Measurements from ENCODE around the gene MICAL1.
A peak's percentile ranks its signal among the peaks of the same experiment; 100 is the strongest.

Gene MICAL1

DNA sequence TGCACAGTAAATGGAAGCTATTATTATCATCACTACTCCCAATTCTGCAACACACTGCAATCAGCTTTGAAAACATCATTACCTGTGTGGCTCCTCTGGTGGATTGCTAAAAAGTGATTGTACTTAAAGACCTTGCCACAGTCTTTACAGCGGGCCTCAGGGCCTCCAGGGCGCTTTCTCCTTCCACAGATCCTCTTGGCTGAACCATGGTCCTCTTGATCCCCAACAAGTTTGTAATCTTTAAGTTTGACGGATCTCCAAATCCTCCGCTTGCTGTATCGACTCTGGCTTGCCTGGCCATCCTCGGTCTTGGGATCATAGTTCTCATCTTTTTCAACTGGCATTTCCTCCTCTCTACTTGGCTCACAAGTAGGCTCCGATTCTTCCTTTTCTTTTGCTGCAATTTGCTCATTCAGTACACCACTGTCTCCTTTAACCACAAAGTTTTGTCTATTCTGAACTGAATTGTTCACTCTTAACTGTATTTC is 25.5 kb upstream of the MICAL1 start:
- Histone ChIP-seq H3K36me3 (replicated peaks; ENCODE audit: insufficient read depth, low read length) (peaks cover 12% of the 10 kb centered on the region; the same call in 1 of the 2 replicates), H3K9me3 (replicated peaks; ENCODE audit: insufficient read depth, low read length) (no peaks in the 10 kb centered on the region), H3K79me2 (ENCODE audit: low read length) (peaks cover 67% of the 10 kb centered on the region), H3K9me2 (replicated peaks; ENCODE audit: insufficient read depth, low read length) (no peaks in the 10 kb centered on the region), H3F3A (ENCODE audit: insufficient read depth, low read length) (no peaks in the 10 kb centered on the region; the same call in 1 of the 2 replicates), H3K4me3 (ENCODE audit: low read length) (0 out of 2 replicates have a peak overlapping the region, but pooled peaks have one; percentile 13), H3K9ac (ENCODE audit: low read length) (no peak overlapping the region), H3K4me2 (ENCODE audit: low read depth, low read length) (peak overlapping the region; percentile 82), H2AFZ (ENCODE audit: low read length) (no peak overlapping the region), H3K27me3 (replicated peaks; ENCODE audit: insufficient read depth, low read length) (no peaks in the 10 kb centered on the region), H3K27ac (ENCODE audit: low read length) (no peak overlapping the region), H4K20me1 (ENCODE audit: insufficient read depth, low read length) (no peaks in the 10 kb centered on the region), H3K4me1 (ENCODE audit: low read length) (peaks cover 32% of the 10 kb centered on the region)
- no peak for TF ChIP-seq EZH2 (optimal IDR thresholded peaks at IDR 0.05; ENCODE audit: low read depth, low read length)
- TF ChIP-seq, protein P1, sequence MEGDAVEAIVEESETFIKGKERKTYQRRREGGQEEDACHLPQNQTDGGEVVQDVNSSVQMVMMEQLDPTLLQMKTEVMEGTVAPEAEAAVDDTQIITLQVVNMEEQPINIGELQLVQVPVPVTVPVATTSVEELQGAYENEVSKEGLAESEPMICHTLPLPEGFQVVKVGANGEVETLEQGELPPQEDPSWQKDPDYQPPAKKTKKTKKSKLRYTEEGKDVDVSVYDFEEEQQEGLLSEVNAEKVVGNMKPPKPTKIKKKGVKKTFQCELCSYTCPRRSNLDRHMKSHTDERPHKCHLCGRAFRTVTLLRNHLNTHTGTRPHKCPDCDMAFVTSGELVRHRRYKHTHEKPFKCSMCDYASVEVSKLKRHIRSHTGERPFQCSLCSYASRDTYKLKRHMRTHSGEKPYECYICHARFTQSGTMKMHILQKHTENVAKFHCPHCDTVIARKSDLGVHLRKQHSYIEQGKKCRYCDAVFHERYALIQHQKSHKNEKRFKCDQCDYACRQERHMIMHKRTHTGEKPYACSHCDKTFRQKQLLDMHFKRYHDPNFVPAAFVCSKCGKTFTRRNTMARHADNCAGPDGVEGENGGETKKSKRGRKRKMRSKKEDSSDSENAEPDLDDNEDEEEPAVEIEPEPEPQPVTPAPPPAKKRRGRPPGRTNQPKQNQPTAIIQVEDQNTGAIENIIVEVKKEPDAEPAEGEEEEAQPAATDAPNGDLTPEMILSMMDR (IDR thresholded peaks at IDR 0.05; ENCODE audit: low read length): no peak
- TF ChIP-seq EZH2phosphoT487 (IDR thresholded peaks at IDR 0.05; ENCODE audit: low read length): no peak
- DNase-seq: no peak

DNA sequence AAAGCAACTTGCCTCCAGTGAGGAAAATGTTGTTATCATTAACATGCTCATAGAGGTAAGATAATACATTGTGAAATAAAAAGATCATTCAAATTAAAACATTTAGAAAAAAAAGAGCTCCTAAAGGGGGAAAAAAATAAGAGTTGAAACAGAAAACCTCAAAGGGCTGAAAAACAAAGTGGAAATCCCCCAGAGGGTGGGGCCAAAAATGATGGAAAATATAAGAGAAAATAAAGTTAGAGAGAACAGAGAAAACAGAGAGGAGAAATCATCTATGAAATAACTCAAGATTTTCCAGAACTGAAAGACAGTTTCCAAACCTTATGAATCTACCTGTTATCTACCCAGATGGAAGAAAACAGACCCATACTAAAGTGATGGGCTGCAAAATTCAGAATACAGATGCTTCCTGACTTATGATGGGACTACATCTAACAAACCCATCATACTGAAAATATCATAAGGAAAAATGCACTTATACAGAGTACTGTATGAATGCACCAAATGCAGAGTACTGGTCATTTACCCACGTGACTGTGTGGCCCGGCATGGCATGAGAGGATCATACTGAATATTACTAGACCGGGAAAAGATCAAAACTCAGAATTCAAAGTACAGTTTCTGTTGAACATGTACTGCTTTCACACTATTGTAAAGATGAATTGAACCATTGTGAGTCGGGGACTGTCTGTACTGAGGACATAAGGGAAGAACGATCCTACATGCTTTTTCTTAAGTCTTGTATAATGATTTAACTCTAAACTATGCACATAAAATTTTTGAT is 23.5 kb upstream of the MICAL1 start:
- Histone ChIP-seq H2AFZ (ENCODE audit: low read length) (no peak overlapping the region), H3K4me3 (ENCODE audit: low read length) (peak overlapping the region; percentile 47), H3K9me2 (replicated peaks; ENCODE audit: insufficient read depth, low read length) (no peaks in the 10 kb centered on the region), H3K4me2 (ENCODE audit: low read depth, low read length) (peak overlapping the region; percentile 89), H4K20me1 (ENCODE audit: insufficient read depth, low read length) (no peaks in the 10 kb centered on the region), H3K9me3 (replicated peaks; ENCODE audit: insufficient read depth, low read length) (no peaks in the 10 kb centered on the region), H3K79me2 (ENCODE audit: low read length) (peaks cover 79% of the 10 kb centered on the region), H3K36me3 (replicated peaks; ENCODE audit: insufficient read depth, low read length) (peaks cover 12% of the 10 kb centered on the region; the same call in 1 of the 2 replicates), H3K27me3 (replicated peaks; ENCODE audit: insufficient read depth, low read length) (no peaks in the 10 kb centered on the region), H3K27ac (ENCODE audit: low read length) (peak overlapping the region; percentile 47; the same call in 1 of the 2 replicates), H3F3A (ENCODE audit: insufficient read depth, low read length) (no peaks in the 10 kb centered on the region; the same call in 1 of the 2 replicates), H3K9ac (ENCODE audit: low read length) (peak overlapping the region; percentile 27; the same call in 1 of the 2 replicates), H3K4me1 (ENCODE audit: low read length) (peaks cover 32% of the 10 kb centered on the region)
- TF ChIP-seq EZH2phosphoT487 (IDR thresholded peaks at IDR 0.05; ENCODE audit: low read length) (no peak), EZH2 (optimal IDR thresholded peaks at IDR 0.05; ENCODE audit: low read depth, low read length) (no peak)
- TF ChIP-seq, protein P1 (IDR thresholded peaks at IDR 0.05; ENCODE audit: low read length): no peak
- no peak for DNase-seq

DNA sequence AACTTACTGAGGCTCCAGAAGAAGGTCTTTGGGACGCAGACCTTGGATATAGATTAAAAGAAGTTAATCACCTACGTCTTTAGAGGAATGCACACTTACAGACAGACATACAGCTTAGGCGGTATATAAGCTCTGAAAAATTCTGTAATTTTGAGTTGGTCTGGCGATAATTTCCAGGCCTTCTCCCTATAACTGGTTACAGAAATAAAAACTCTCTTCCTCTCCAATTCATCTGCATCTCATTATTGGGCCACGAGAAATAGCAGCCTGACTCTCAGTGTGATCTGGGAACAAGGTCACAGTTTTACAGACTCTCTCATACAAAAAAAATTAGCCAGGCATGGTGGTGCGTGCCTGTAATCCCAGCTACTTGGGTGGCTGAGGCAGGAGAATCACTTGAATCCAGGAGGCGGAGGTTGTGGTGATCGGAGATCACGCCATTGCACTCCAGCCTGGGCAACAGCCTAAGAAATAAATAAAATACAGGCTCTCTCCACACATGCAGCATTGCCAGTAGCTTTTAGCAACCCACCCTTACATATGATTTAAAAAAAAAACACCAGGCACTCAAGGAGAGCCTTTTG is 22.7 kb upstream of the MICAL1 start:
- peaks cover 13% of the 10 kb centered on the region; the same call in 1 of the 2 replicates for H3K36me3 ChIP-seq (replicated peaks; ENCODE audit: insufficient read depth, low read length)
- peak overlapping the region; percentile 89 for H3K4me2 ChIP-seq (ENCODE audit: low read depth, low read length)
- H3K79me2 ChIP-seq (ENCODE audit: low read length): peaks cover 84% of the 10 kb centered on the region
- no peak overlapping the region for H2AFZ ChIP-seq (ENCODE audit: low read length)
- H3K9me2 ChIP-seq (replicated peaks; ENCODE audit: insufficient read depth, low read length): no peaks in the 10 kb centered on the region
- no peaks in the 10 kb centered on the region for H3K9me3 ChIP-seq (replicated peaks; ENCODE audit: insufficient read depth, low read length)
- peaks cover 32% of the 10 kb centered on the region for H3K4me1 ChIP-seq (ENCODE audit: low read length)
- H4K20me1 ChIP-seq (ENCODE audit: insufficient read depth, low read length): no peaks in the 10 kb centered on the region
- TF ChIP-seq EZH2phosphoT487 (IDR thresholded peaks at IDR 0.05; ENCODE audit: low read length) (no peak), EZH2 (optimal IDR thresholded peaks at IDR 0.05; ENCODE audit: low read depth, low read length) (no peak)
- TF ChIP-seq, protein P1 (IDR thresholded peaks at IDR 0.05; ENCODE audit: low read length): no peak
- no peaks in the 10 kb centered on the region; the same call in 1 of the 2 replicates for H3F3A ChIP-seq (ENCODE audit: insufficient read depth, low read length)
- peak overlapping the region; percentile 47; the same call in 1 of the 2 replicates for H3K27ac ChIP-seq (ENCODE audit: low read length)
- H3K9ac ChIP-seq (ENCODE audit: low read length): peak overlapping the region; percentile 27; the same call in 1 of the 2 replicates
- no peak for DNase-seq
- H3K27me3 ChIP-seq (replicated peaks; ENCODE audit: insufficient read depth, low read length): no peaks in the 10 kb centered on the region
- peak overlapping the region; percentile 47 for H3K4me3 ChIP-seq (ENCODE audit: low read length)

All from MM.1S (cell line).